ENCODE data around the gene TUBGCP6.
A peak's percentile ranks its signal among the peaks of the same experiment; 100 is the strongest.
"Not testable (repeated sequence)": the region's sequence is repeated elsewhere in the genome, so short reads cannot be mapped to it uniquely, and the experiment has no call there.

Gene TUBGCP6

GRCh38 chr22:50280708-50281383, 36.0 kb upstream of the TUBGCP6 start:
- no peak for DNase-seq (ENCODE audit: low read depth in 2 of 3, low spot score in 2 of 3)

- no peak for DNase-seq (ENCODE audit: low read depth in 2 of 3, low spot score in 2 of 3)
Measured at GRCh38 chr22:50280022-50280707, 35.3 kb upstream of the TUBGCP6 start.

DNA sequence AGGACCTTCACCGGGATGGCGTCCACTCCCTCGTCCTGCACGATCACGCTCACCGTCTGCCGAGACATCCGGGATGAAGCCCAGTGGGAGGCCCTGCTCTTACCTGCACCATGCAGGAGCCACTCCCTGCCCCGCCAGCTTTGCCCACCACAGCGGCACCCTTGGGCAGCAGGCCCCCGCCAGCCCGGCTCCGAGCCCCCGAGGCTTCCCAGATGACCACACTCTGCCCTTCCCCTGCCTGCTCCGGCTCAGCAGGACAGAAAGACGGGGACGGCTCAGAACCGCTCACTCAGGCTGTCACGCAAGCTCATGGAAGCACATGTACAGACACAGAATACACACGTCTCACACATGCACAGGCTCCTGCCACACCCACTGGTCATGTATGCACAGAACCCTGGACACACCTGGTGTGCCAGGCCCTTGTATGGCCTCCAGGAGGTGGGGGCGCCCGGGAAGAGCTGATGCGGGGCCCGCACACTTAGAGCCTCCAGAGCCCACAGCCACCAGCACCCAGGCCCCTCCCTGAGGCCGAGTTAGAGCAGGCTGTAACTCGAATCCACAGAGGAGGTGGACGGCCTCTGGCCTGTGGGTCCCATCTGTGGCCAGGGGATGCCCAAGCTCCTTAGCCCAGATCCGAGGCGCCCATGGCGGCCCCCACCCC, 34.3 kb upstream of the TUBGCP6 start:
- no peak for DNase-seq (ENCODE audit: low read depth in 2 of 3, low spot score in 2 of 3)

- DNase-seq (ENCODE audit: low read depth in 2 of 3, low spot score in 2 of 3), result no peak
Measured at GRCh38 chr22:50278461-50278860, 33.6 kb upstream of the TUBGCP6 start.

- DNase-seq (ENCODE audit: low read depth in 2 of 3, low spot score in 2 of 3), result no peak
Measured at GRCh38 chr22:50277761-50278160, 32.9 kb upstream of the TUBGCP6 start.

DNA sequence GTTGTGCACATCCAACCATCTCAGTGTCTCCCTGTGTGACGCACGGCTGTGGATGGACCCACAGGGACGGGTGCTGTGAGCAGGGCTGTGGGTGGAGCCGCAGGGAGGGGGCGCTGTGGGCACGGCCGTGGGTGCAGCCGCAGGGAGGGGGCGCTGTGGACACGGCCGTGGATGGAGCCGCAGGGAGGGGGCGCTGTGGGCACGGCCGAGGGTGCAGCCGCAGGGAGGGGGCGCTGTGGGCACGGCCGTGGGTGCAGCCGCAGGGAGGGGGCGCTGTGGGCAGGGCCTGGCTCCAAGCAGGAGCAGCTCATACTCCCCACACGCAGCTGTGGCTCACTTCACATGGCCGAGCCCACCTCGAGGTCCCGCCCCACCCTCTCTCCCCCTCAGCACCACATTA, 31.3 kb upstream of the TUBGCP6 start:
- DNase-seq (ENCODE audit: low read depth in 2 of 3, low spot score in 2 of 3), result no peak

GRCh38 chr22:50275181-50276055, 30.6 kb upstream of the TUBGCP6 start:
- DNase-seq (ENCODE audit: low read depth in 2 of 3, low spot score in 2 of 3), result no peak

DNA sequence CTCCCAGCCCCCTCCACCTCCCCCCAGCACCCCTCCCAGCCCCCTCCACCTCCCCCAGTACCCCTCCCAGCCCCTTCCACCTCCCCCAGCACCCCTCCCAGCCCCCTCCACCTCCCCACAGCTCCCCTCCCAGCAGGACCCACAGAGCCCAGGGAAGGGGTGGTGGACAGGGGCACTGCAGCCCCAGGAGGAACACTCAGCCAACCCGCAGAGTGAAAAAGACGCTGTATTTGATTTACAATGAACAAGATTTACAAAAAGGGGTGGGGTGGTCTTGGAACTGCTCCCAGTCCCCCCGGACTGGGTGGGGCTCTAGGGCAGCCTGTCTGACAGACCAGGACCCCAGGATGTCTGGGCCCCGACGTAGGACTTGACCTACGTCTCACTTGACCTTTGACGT, 29.9 kb upstream of the TUBGCP6 start:
- DNase-seq (ENCODE audit: low read depth in 2 of 3, low spot score in 2 of 3), result no peak

GRCh38 chr22:50274311-50274710, 29.5 kb upstream of the TUBGCP6 start:
- no peak for DNase-seq (ENCODE audit: low read depth in 2 of 3, low spot score in 2 of 3)

DNA sequence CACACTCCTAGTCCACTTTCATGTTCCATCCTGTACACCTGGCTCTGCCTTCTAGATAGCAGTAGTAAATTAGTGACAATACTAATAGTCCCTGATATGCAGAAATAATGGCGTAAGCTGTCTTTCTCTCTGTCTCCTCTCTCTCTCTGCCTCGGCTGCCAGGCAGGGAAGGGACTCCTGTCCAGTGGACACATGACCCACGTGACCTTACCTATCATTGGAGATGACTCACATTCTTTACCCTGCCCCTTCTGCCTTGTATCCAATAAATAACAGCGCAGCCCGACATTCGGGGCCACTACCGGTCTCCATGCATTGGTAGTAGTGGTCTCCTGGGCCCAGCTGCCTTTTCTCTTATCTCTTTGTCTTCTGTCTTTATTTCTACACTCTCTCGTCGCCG, 29.0 kb upstream of the TUBGCP6 start:
- DNase-seq (ENCODE audit: low read depth in 2 of 3, low spot score in 2 of 3), result not testable (repeated sequence)

DNA sequence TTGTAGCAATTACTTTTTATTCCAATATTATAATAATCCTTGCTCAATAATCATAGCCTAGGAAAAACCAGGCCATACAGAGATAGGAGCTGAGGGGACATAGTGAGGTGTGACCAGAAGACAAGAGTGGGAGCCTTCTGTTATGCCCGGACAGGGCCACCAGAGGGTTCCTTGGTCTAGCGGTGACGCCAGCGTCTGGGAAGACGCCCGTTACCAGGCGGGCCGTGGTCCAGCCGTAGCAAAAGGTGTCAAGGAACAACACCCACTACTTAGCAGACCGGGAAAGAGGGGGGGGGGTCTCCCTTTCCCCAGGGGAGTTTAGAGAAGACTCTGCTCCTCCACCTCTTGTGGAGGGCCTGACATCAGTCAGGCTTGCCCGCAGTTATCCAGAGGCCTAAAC, 28.5 kb upstream of the TUBGCP6 start:
- DNase-seq (ENCODE audit: low read depth in 2 of 3, low spot score in 2 of 3), result not testable (repeated sequence)

DNA sequence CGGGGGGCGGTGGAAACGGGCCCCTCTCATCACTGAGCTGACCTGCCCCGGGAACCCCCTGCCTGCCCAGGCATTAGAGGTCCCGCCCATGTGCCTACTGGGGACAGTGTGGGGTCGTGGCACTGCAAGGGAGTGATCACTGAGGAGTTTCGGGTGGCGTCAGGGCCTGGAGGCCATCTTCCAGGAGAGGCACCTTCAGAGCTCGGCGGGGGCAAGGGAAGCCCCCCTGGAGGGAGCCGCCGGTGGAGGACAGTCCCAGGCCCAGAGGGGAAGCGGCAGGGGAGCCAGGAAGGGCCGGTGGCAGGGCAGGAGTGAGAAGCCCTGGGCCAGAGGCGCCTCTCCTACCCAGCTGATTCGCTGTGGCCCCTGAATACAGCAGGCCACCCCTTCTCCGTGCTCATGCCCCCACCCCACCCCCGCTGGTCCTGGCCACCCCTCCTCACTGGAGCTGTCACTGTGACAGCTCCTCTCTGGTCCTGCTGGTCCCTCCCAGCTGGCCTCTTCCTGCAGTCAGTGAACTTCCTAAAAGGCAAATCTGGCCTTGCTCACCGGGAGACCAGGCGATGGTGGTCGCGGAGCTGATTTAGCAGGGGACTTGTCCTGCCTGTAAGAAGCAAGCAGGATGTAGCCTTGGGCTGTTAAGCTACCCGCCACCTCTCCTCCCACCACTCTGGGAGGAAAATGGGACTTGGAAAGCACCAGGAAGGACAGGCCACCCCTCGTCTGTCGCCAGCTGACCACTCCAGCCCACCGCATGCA, 27.4 kb upstream of the TUBGCP6 start:
- DNase-seq (ENCODE audit: low read depth in 2 of 3, low spot score in 2 of 3), result no peak

GRCh38 chr22:50271519-50271970, 26.7 kb upstream of the TUBGCP6 start:
- DNase-seq (ENCODE audit: low read depth in 2 of 3, low spot score in 2 of 3), result peak in 1 of 3 experiments; percentile 22

GRCh38 chr22:50270666-50271394, 26.0 kb upstream of the TUBGCP6 start:
- peak in 1 of 3 experiments; percentile 25 for DNase-seq (ENCODE audit: low read depth in 2 of 3, low spot score in 2 of 3)

DNA sequence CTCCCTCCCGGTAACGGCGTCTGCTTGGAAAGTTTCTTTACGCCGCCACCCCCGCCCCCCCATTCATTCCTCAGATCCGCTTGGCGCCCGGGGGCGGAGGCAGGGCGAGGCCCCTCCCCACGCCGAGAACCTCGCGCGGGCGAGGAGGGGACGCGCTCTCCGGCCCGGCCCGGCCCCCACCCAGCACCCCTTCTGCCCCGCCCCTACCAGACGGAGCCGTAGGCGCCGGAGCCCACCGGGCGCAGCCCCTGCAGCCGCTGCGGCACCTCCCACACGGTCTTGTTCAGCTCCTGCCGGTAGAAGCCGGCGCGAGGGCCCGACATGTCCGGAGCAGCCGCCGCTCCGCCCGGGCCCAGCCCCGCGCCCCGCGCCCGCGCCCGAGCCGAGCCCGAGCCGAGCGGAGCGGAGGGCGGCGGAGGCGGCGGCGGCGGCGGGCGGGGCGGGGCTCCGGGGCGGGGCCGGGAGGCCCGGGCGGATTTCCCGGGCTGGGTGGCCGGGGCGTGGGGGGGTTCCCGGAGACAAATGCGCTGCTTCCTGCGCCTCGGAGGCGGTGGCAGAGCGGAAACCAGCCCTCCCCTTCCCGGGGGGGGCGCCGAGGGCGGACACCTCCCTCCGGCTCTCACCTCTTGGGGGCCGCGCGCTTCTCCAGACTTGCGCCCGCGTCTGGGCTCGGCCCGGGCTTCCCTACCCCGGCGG, 25.3 kb upstream of the TUBGCP6 start, which contains the start of gene MAPK11:
TSS of gene MAPK11 (minus strand) at position 411 of the 696 bp plus-strand sequence. CDS start at position 323, 88 bp downstream.
- DNase-seq (ENCODE audit: low read depth in 2 of 3, low spot score in 2 of 3), result peak in 1 of 3 experiments; percentile 24

DNA sequence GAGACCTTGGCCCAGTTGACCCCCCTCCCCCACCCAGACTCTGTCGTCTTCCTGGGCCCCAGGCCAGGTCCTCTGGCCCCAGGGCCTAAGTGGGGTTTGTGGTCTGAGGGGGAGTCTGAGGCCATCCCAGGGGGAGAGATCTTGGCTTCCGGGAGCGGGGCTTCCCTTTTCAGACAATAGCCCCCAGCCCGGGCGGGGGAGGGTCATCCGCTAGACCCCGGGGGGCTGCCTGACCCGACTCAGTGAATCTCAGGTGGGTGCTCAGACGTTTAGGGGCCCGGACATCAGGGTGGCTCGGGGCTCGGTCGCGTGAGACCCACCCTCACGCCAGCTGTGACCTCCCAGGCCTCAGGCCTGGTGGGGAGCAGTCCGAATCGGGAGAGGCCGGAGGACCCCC, 24.7 kb upstream of the TUBGCP6 start:
- no peak for DNase-seq (ENCODE audit: low read depth in 2 of 3, low spot score in 2 of 3)

DNA sequence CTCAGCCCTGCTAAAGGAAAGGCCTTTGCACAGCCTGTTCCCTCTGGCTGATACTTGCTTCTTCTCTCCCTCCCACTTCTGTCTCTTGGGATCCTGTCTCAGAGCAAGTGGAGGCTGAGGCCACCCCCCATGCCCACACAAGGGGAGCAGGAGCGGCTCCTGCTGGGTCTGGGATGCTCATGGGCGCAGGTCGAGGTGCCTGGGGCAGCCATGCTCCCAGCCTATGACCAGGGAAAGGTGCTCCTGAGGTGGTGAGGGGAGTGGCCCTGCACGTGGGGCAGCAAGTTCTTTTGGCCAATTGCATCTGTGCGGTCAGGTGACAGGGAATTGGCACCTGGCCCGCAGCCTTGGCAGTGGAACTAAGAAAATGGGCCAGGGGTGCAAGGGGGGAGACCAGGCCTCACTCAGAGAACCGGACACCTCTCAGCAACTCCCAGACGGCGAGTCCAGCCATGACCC, 23.9 kb upstream of the TUBGCP6 start:
- DNase-seq (ENCODE audit: low read depth in 2 of 3, low spot score in 2 of 3), result no peak

GRCh38 chr22:50267591-50268390, 23.0 kb upstream of the TUBGCP6 start:
- no peak for DNase-seq (ENCODE audit: low read depth in 2 of 3, low spot score in 2 of 3)
